DLD1 (cell line): ENCODE results near the gene DNAJC27.
"Not testable (repeated sequence)": the region's sequence is repeated elsewhere in the genome, so short reads cannot be mapped to it uniquely, and the experiment has no call there.

Experiments
- in situ Hi-C: cut with HindIII; loops from 2 replicates; pipeline ENCODE4 v1.10.0; 2017; ENCODE audit warnings: low sequenced_read_pairs

DNAJC27 gene

DNA sequence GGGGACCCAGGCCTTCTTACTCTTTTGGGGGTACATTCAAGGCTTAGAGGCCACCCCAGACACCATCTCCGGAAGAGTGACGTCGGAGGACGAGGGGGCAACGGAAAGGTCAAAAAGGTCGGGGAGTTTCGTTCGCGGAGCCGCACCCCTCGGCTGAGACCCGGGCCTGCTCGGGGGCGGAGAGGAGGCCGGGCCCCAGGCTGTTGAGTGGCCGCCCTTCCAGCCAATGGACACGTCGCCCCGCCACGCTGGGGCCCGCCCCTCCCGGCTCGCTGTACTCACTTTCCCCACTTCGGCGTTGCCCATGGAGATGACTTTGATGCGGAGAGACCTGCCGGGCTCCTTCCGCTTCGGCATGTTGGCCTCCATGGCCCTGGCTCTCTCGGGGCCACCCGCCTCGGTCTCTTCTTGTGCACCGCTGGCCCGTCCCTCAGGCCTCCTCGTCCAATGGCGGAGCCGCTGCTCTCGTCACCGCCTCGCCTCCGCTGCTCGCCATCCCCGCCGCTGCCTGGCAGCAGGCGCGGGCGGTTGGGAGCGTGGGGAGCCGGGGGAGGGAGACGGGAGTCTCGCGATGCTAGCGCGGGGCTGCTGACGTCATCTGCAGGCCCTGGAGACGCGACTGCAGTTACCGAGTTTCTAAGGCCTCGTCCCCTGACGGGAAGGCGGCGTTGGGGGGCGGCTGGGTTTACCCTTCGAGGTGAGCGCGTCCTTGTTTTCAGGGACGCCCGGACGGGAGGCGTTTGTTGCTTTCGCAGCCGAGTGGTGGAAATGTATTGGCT, at the start of gene DNAJC27:
TSS of gene DNAJC27 (minus strand) at position 420 of the 779 bp plus-strand sequence. CDS start at position 369, 51 bp downstream.
- in situ Hi-C loops: no loop called here

DNA sequence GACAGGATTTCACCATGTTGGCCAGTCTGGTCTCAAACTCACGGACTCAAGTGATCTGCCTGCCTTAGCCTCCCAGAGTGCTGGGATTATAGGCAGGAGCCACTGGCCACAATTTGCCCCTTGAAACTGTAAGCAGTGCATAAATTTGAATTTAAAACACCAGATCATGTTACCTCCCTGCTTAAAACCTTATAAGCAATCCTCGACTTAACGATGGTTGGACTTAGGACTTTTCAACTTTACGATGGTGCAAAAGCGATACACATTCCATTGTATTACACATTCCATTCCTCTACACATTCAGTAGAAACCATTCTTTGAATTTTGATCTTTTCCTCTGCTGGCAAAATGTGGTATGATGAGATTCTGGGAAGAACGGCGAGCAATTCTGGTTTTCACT, 46.9 kb upstream of the DNAJC27 start:
- in situ Hi-C loops: no loop called here

DNA sequence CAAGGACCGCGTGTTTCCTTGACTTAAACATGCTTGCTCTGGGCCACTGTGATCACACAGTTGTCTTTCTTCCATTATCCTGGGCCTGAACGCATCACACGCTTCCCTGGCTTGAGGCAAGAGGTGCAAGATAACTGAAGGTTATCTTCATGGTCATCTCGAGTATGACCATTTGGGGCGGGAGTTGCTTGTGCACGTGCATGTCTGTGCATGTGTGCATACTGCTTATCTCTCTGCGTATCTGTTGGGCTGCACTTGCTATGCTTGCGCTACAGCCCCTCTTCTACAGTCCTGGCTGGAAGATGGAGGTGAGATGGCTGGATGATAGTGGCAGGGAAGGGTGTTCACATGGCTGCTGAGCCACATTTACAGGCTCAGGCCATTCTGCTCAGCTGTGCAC, 42.9 kb upstream of the DNAJC27 start:
- in situ Hi-C loops: no loop called here

DNA sequence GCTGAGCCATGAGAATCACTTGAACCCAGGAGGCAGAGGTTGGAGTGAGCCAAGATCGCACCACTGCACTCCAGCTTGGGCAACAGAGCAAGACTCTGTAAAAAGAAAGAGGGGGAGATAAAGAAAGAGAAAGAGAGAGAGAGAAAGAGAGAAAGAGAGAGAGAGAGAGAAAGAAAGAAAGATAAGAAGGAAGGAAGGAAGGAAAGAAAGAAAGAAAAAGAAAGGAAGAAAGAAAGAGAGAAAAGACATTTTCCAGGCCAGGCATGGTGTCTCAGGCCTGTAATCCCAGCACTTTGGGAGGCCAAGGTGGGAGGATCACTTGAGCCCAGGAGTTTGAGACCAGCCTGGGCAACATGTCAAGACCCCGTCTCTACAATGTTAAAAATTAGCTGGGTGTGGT, 39.6 kb upstream of the DNAJC27 start:
- in situ Hi-C loops: not testable (repeated sequence)

DNA sequence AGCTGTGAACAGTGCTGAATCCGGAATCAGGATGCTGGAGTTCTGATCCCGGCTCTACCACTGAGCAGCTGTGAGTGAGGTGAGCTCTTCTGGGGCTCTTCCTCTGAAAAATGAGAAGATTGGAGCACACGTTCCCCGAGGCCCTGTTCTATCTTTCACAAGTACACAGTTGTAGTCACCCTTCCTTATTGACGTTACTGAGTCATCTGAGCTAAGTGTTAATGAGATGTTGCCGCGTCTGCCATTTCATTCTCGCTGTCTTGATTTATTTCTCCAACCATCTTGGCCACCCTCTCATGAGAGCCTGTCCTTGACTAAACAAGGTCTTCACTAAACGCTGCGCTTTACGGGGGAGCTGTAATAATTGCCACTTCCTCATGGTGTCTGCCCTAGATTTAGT, 38.2 kb upstream of the DNAJC27 start:
- in situ Hi-C loops: no loop called here

DNA sequence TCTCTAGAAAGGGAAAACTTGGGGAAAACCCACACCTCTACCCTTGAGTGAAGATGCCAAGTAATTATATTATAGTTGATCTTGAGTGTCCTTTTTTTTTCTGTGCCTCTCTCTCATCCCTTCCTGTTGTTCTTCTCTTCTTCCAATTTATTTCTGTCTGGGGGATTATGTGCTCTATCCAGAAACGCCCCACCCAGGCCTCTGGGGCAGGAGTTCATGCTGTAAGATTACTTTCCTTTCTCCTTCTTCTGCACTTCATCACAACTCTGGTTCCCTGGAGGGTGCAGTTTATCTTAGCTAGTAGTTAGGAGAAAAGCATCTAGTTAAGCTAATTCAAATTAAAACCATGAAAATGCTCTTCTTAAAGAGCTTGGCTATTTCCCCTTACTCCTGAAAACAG, 30.3 kb upstream of the DNAJC27 start:
- in situ Hi-C loops: no loop called here

GRCh38 chr2:25001325-25001637, 29.5 kb upstream of the DNAJC27 start:
- in situ Hi-C loops: no loop called here

DNA sequence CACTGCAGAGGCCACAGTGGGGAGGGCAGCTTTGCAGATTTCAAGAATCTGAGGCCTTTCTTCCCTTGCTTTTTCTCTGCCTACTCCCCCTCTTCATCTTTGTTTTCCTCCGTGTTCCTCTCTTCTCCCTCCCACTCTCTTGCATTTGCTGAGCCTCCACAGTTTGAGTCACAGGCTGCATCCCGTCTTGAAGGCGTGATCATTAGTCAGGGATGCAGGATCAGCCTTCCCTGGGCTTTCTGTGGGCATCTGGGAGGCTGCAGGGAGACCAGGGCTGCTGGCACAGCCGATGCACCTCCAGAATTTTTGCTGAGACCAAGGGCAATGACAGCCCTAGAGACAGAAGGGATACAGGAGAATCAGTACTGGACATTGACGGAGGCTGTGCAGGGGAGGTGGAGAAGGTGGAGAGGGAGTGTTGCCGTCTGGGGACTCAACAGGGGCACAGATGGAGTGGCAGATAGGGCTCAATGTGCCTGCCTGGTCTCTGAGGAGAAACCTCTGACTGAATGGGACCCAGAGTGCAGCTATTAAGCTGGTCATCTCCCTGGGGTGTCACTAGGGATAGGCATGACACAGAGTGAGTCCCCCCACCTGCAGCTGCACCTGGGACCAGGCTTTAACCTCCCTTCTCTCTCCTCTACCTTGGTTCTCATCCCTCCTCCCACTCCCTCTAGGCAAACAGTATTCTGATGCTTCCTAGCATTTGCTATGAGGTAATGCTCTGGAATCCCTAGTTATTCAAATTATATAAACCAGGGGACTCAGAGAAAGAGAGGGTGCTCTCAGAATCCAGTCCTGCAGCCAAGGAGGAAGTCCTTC, 29.0 kb upstream of the DNAJC27 start:
- in situ Hi-C loops: no loop called here

DNA sequence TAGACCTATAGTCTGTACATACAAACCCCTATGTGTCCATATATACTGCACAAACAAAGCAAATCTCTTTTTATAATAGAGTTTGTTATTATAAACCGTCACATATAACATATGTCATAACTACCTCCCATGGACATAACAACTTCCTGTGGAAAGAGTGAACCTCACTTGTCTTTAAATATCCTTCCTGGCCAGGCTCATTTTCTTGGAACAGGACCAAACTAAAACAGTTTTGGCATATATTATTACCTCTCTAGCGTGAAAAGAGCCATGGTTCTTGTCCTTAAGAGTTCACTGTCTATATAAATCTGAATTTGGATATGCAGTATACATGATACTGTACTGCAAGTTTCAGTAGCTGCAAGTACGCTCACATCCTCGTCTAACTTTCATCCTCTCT, 28.3 kb upstream of the DNAJC27 start:
- in situ Hi-C loops: no loop called here

- in situ Hi-C loops: loop anchor here (25.0 kb wide), 1 partner anchor 113 kb away; no protein-coding TSS in a partner anchor
Observed at GRCh38 chr2:24999097-24999496, 27.3 kb upstream of the DNAJC27 start.

DNA sequence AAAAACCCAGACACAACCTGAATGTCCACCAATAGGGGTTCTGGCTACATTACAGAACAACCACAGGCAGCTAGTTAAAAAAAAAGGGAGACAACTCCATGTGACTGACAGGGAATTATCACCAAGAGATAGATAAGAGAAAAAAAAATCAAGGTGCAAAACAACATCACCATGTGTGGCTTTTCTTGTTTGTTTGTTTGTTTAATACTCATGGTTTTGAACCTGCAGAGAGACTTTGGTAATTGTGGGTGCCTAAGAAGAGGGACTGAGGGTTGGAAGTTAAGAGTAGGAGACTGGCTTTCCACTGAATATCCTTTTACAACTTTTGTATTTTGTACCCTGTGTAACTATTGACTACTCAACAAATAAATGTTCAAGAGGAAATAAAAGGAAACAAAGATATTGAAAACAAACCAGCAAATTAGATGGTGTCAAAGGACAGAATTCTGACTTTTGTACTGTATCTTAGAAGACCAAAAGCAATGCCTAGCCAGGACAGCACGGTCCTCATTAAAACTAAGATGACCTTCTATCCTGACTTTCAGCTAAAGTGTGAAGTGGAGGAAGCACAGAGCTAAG, 22.5 kb upstream of the DNAJC27 start:
- in situ Hi-C loops: loop anchor here (25.0 kb wide), 1 partner anchor 118 kb away; no protein-coding TSS in a partner anchor

- in situ Hi-C loops: loop anchor here (25.0 kb wide), 1 partner anchor 119 kb away; no protein-coding TSS in a partner anchor
Observed at GRCh38 chr2:24993406-24994145, 21.8 kb upstream of the DNAJC27 start.

DNA sequence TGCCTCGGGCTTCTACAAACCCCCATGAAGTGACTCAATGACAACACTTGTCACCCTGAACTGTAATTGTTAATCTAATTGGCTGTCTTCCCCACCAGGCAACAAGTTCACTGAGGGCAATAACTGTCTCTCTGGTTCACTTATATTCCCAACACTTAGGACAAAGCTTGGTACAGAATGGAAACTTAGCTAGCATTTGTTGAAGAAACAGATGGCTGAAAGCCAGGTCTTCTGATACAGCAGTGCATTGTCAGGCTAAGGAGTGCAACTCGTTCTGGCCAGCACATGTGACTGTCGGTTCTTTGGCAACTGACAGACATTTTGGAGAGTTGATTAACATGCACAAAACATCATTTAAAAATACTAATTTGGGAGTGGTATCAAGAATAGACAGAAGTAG, 14.6 kb upstream of the DNAJC27 start:
- in situ Hi-C loops: loop anchor here (25.0 kb wide), 1 partner anchor 126 kb away; no protein-coding TSS in a partner anchor

DNA sequence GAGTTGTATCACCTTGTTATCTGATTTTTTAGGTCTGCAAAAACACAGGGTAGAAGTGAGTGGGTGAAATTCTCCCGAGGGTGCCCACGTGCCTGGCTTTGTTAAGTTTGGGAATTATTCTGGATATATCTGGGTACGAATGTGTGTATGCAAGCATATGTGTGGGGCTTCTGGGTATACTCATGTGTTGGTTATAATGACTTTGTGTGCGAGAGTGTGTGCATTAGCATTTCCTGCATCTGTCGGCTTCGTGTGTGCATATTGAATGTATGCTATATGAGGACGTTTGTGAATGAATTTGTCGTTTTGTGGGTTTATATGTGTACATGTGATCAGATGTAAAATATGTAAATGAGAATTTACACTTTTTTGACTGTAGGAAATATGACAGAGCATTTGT, 13.8 kb upstream of the DNAJC27 start:
- in situ Hi-C loops: loop anchor here (25.0 kb wide), 1 partner anchor 127 kb away; no protein-coding TSS in a partner anchor

- in situ Hi-C loops: loop anchor here (25.0 kb wide), 1 partner anchor 127 kb away; no protein-coding TSS in a partner anchor
Observed at GRCh38 chr2:24984912-24985311, 13.2 kb upstream of the DNAJC27 start.

- in situ Hi-C loops: loop anchor here (25.0 kb wide), 1 partner anchor 131 kb away; no protein-coding TSS in a partner anchor
Observed at GRCh38 chr2:24981411-24982136, 9.8 kb upstream of the DNAJC27 start.

GRCh38 chr2:24978661-24979060, 6.9 kb upstream of the DNAJC27 start:
- in situ Hi-C loops: loop anchor here (25.0 kb wide), 1 partner anchor 134 kb away; no protein-coding TSS in a partner anchor

DNA sequence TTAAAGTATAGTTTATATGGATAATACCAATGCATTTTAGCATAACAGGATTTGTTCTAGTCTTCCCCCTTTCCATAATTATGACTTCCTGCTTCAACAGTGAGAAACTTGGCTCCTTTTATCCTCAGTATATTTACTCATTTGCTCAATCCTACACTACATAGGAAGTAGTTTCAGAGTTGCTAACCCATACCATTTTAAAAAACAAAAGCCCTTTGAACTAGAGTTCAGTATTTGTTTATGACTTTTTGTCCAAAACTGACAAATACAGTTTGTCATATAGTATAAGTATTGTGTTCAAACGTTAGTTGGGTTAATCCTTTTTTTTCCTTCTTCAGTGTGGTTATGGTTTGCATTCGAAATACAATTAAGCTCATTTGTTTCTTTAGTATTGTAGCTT, 5.9 kb upstream of the DNAJC27 start:
- in situ Hi-C loops: loop anchor here (25.0 kb wide), 1 partner anchor 135 kb away; no protein-coding TSS in a partner anchor

DNA sequence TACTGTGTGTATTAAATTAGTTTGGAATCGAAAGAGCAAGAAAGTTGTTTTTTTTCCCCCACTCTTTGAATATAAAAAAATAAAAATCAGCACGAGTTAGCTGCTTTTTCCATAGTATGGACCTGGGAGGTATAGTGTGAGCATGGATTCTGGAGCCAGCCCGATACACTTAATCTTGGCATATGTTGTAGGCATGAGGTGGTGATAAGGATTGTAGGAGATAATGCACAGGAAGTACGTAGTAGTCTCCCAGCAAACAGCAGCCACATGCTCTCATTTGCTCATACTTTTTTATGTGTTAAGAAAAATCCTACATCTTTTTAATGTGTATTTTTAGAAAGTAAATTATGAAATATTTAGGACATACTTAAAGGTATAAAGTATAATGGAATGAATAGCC, 2.1 kb upstream of the DNAJC27 start:
- in situ Hi-C loops: no loop called here
